Measurements from ENCODE around the gene TSPAN5.
A peak's percentile ranks its signal among the peaks of the same experiment; 100 is the strongest.

Gene TSPAN5

GRCh38 chr4:98614662-98615061, 43.7 kb downstream of the TSPAN5 start:
- no peak for DNase-seq

DNA sequence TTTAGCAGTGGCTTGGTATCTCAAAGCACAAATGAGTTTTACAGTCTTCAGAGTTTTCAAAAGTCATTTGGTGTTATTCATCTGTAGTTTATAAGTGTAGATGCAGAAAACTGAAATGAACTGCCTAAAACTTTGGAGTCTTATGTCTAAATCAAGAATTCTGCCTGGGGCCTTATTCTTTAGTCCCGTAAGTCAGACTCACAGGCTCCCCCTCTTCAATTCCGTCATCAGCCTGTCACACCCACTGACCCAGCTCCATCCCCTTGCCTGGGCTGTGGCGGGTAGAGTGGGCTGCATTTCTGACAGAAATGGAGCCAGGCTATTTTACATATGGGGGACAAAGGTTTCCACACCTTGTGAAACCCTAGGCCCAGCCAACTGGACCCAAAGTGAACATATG, 44.3 kb downstream of the TSPAN5 start:
- no peak for DNase-seq

DNA sequence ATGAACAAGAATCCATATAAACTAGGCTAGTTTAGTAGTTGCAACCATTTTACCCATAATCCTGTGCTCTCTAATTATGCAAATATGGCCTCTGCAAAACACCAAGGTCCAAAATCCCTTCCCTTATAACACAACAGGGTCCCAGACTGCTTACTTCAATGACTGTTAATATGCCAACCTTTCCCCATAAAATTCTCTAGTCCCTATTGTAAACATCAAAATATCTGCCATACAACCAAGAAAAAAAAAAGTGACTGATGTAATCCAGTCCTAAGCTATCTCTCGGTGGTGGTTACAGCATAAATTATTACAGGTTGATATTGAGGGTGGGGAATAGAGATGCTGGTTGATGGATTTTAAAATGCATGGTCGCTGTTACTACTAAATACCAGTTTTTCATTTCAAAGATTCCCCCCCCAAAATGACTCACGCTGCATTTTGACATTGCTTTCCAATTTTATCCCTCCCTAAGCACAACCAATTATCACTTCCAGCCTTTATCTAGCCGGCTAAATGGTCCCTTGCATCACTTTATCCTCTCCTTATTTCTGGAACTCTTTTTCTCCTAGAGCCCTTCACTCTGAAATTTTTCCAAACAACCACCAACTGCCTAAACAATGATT, 44.8 kb downstream of the TSPAN5 start:
- no peak for DNase-seq

DNA sequence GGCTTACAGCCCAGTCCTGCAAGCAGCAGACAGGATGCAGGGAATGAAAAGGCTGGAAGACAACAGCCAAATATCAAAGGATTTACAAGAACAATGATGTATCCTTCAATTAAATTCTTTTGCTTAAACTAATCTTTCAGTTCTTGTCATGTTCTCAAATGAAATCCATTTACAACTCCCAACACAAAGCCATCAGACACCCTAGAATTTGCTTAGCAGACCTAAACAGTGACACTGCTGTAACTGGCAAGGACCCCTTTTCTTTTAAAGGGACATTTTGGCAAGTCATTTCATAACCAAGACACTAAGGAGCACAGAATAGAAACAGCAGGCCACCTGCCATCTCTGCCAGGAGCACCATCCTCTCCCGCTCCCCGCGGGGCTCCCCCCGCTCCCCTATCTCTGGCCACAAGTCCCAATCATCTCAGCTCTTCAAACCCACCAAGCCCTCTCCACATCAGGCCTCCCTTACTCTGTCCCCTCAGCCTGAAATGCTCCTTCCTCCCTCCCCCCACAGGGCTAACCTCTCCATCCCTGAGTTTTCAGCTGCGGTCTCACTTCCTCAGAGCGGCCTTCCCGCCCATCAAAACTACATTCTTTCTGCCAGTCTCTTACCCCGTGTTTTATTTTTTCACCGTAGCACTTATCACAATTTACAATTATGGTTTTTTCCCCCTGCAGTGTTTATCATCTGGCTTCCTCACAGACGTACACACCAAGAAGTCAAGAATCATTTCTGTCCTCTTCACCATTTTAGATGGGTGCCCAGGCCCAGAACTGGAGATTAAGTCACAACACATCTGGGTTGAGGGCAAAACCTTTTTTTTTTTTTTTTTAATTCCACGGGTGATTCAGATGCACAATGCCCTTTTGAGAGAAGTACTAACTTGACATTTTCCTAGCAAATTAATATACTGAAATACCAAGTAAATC, 45.8 kb downstream of the TSPAN5 start:
- DNase-seq, result no peak

DNA sequence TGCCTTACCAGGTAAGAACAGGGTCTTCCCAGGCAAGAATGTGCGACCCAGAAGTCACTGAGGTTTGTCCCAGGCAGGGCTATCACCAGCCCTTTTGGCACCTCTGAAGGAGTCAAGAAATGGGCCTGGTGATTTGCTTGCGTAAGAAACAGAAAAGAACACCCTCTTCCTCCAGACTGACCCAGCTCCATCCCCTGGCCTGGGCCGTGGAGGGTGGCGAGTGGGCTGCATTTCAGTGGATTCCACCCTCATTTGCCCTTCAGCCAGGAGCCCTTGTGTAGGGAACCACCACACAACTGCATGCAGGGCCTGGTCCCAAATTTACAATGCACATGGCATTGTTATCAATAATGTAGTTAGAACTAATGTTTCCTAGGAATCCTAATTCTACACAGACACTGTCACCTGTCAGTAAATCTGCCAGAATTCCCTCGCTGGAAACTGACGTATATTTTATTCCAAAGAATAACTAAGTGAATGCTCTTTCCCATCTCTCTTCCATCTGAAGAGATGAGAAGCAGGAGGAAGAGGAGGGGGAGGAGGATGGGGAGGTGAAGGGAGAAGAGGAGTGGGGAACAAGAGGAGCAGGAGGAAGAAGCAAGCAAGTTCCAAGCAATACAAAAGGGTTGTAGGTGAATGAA, 46.6 kb downstream of the TSPAN5 start:
- no peak for DNase-seq

DNA sequence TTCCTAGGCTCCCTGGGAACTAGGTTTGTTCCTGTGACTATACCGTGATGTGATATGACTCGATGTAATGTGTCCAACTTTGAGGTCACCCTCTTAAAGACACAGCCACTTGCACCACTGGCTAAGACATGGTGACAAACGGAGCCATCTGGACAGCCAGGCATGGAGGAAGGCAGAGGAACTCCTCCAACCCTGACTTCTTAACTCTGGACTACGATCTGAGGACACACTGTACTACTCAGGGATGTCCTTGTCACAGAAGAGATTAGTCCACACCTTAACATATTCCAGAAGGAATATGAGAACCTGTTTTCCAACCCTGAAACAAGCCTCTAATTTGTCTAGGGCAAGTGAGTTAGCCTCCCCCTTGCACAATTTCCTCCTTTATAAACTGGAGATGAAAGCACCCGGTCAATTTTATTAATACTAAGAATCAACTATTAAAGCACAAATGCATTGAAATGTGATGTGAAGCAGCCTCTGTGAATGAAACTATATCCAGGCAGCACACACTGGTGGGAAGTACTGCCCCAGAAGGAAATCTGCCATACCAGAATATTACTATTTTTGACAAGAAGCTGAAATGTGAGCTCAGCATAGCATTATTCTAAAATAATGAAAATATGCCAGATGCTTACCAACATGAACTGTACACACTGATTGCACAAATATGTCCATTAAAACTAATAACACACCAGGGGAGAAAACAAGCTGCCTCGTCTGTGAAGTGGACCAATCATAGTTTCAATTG, 47.3 kb downstream of the TSPAN5 start:
- no peak for DNase-seq

GRCh38 chr4:98610431-98610830, 48.0 kb downstream of the TSPAN5 start:
- DNase-seq, result no peak

GRCh38 chr4:98609934-98610333, 48.5 kb downstream of the TSPAN5 start:
- DNase-seq, result no peak

DNA sequence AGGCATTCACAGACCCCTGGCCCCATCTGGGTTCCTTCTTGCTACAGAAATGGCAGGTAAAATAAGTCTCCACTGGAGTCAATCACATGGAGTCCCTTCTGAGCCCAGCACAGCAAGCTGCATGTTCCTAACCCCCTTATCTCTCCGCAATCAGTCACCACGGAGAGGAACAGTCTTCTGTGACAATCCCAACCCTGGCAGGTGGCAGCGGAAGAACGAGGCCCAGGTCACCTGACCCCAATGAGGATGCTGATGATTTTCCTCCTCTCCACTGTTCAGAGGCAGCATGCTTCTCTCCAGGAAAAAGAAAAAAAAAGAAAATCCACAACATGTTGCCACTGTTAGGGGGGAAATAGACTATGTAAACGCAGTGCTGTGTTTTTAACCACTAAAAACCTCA, 50.1 kb downstream of the TSPAN5 start:
- DNase-seq, result peak; percentile 3

DNA sequence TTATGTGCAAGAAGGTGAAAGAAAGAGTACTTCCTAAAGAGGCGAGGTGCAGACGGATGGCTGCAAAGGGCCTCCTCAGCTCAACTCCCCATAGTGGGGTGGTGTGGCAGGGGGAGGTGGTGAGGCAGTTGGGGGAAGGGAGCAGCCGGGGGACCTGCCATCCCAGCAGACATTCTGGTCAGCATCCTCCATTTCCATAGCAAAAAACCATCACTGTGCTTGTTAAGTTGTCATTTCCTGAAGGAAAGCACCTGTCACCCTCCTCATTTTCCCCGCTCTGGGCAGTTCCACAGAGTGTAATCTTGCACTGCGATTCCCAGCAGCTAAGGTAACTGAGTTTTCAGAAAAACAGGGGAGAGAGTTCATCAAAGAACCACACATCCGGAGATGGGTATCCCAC, 51.5 kb downstream of the TSPAN5 start:
- no peak for DNase-seq

DNA sequence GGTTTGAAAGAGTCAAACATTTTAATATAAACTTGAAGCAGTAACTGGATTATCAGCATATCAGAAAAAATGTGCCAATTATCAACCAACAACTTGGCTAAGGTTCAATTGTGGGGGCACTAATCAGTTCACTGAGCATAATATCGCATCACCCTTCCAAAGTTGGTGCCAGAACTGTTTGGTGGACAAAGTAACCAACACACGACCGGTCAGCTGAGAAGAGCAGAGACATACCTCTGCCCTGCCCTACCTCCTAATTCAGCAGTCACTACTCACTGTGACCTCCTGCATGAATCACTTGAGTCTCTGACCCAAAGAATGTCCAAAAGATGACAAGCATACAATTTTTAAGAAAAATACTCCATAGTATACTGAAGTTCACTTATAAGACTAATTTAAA, 53.2 kb downstream of the TSPAN5 start:
- no peak for DNase-seq

- no peak for DNase-seq
Measured at GRCh38 chr4:98604723-98605122, 53.7 kb downstream of the TSPAN5 start.

- no peak for DNase-seq
Measured at GRCh38 chr4:98603683-98604521, 54.5 kb downstream of the TSPAN5 start.

DNA sequence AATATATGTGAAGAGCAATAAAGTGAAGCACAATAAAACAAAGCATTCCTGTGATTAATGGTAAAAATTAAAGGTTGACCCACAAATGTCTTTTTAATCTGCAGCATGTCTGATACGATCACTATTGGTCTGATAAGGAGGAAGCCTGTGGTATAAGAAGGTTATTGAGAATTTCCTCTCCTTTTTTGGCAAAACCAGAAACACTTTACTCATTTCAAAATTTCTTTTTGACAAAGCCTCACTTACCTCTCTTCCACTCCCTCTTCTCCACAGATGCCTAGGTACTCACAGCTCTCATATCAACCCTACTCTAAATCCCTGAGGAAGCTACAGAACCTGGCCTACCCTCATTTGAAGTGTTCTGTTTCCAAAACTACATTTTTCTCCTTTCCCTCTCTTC, 56.1 kb downstream of the TSPAN5 start:
- DNase-seq, result no peak

DNA sequence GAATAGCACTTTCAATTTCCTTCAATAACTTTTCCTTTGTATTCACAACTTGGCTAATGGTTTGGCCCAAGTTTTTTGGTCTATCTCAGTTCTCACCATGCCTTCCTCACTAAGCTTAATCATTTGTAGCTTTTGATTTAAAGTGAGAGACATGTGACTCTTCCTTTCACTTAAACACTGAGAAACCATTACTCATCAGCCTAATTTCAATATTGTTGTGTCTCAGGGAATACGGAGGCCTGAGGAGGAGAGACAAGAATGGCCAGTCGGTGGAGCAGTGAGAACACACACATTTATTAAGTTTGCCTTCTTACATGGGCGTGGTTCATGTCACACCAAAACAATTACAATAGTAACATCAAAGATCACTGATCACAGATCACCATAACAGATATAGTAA, 56.7 kb downstream of the TSPAN5 start:
- DNase-seq, result no peak

- DNase-seq, result no peak
Measured at GRCh38 chr4:98599617-98600205, 58.7 kb downstream of the TSPAN5 start.

DNA sequence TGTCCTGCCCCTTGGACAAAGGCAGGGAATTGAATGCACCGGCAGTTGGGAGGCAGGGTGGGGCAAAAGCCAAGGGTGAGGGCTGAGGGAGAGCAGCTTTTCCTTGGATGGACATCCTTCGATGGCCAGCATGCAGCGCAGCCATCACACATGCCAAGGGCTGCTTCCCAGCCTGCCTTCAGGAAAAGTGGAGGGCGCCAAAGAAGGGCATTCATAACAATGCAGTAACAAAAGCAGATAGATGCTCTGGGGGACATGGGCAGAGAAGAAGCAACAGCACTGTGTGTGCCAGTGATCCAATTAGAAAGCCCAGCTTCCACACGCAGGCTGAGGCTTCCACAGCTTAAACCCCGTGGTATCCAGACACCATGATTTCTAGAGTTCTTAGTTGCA, 71.5 kb downstream of the TSPAN5 start:
- no peak for DNase-seq

GRCh38 chr4:98586291-98586961, 72.0 kb downstream of the TSPAN5 start:
- DNase-seq, result no peak

DNA sequence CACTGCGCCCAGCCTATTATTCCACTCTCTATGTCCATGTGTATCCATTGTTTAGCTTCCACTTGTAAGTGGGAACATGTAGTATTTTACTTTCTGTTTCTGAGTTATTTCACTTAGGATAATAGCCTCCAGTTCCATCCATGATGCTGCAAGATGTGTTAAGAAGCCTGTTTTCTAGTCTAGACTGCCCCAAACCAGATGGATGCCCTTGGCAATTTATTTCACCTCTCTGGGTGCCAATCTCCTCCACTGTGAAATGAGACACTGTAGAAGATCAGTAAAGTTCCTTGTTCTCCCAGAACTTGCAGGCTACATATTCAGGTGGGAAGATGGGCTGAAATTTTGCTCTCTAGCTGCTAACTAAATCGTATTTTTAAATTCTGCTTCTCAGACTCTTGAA, 72.8 kb downstream of the TSPAN5 start:
- DNase-seq, result no peak

- no peak for DNase-seq
Measured at GRCh38 chr4:98584265-98584664, 74.1 kb downstream of the TSPAN5 start.

- no peak for DNase-seq
Measured at GRCh38 chr4:98583265-98583664, 75.1 kb downstream of the TSPAN5 start.
